SIG-M5 treated with dmso at 0.1 percent for 504 hours (cell line): ENCODE measurements around the gene TTC9B.
A peak's percentile ranks its signal among the peaks of the same experiment; 100 is the strongest.
"Not testable (repeated sequence)": the region's sequence is repeated elsewhere in the genome, so short reads cannot be mapped to it uniquely, and the experiment has no call there.

Experiments used
- DNase-seq: peaks from one replicate; lab custom pipeline; 2025; ENCODE audit not compliant: unreplicated experiment; lab: John Stamatoyannopoulos, UW

The TTC9B gene

DNA sequence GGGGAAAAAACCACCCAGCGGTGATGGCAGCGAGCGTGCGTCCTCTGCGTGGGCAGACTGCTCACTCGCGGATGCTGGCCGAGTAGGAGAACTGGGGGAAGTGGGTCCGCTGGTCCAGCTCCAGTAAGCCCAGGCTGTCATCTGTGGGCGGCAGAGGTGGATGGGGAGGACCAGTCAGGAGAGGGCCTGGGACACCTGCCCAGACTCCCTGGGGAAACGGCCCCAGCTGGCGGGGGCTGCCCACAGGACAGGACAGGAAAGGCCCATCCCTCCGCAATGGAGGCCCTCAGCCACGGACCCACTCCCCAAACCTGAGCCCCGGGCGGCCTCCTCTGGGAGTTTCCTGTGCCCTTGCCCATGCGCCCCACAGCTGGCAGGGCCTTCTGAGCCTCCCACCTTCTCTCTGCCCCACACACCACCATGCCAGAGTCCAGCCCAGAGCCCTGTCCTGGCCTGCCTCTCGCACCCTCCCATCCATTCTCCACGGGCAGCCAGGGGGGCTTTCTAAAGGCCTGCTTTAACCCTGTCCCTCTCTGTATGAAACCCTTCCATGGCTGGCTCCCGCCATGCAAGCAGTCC lies 15.7 kb upstream of the TTC9B start:
- no peak for DNase-seq

DNA sequence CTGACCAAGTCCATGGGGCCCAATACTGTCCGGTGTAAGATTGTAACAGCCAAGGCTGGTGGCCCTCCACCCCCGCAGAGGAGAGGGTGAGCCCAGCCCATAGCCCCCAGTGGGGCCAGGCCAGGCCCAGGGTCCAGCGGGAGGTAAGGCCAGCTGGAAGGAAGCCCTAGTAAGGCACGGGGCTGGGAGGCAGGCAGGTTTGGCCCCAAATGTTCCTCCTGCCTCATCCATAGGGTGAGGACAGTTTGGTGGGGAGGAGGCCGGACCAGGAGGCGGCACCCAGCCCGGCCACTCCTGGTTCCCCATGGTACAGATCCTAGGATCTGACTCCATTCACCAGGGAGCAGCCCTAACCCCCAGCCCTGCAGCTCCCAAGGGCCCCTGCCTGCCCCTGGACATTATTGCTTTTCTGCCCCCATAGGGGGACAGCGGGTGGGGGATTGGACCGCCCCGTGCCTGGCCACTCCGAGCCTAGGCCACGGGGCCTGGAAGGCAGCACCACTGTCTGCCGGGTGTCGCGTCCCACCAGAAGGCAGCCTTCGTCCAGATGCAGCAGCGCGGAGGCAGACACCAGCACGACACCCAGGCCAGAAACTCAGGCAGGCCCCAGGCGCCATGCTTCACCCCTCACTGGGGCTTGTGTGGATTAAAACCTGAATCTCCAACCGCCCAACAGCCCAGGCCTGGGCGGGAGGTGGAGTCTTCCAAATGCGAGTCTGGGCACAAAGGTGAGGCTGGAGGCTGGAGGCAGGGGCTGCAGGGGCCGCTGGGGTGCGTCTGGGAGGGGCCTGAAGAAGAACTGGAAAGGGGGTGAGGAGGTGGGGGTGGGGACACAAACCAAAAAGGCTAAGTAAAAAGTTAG lies 15.0 kb upstream of the TTC9B start:
- no peak for DNase-seq

DNA sequence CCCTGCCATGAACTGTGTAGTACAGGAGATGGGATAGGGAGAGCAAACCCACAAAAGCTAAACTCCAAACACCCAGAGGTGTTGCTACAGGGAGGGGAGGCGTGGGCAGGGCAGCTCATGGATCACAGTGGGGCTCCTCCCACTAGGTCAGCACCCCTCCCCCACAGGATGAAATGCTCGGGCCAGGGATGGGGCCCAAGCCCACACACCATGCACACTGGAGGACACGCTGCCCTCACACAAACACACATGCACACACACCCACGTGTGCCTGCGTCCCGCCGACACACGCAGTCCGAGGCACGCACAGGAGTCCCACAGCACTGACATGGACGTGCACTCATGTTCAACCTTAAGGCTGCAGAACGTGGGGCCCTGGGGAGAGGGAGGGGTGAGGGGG lies 14.3 kb upstream of the TTC9B start:
- DNase-seq: no peak

DNA sequence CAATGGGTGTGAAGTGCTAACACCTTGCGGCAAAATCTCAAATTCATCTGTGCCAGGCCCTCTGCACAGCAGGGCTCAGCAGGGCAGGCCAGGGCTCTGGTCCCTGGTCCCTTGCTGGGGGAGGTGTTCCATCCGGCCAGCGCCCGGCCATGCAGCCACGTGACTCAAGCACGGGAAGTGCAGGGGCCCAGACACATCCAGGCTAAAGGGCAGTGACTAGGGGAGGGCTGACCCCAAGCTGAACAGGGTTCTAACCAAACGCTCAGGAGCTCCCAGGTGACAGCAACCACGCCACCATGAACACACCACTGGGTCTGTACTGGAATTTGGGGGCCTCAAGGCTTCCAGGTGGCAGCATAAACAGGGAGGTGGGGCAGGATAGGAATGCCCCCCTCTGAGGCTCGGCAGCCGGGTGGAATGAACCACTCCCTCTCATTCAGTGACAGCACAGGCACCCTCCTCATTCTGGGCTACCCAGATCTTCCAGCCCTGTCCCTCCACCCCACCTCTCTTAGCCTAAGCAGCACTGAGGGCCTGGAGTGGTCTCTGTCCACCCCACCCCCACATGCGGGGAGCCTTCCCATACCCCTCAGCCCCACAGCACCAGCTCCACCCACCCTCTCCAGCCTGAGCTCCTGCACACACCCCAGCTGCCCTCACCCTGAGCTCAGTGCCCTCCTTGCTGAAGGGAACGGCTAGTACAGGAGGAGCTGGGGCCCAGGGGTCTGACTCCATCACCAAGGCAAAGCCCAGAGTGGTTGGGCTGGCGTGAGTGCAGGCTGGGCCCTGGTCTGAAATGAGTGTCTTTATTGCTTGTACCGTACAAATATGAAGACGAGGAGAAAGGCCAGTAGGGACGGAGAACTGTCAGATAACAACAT lies 13.6 kb upstream of the TTC9B start:
- no peak for DNase-seq

DNA sequence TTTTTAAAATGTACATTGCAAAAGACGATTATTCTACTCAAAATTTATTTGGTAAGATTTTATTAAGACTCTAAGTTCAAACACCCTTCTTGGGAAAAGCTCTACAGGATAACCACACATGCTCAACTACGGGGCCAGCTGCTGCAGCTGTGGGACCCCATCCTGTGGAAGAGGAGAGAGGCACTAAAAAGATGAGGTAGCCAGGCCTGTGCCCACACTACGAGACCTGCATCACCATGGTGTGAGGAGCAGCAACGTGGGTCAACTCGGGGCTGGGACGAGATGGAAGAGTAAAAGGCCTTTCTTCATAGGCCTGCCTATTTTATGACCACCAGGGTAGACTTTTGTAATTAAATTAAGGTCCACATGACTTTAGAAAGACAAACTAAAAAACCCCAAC lies 12.9 kb upstream of the TTC9B start:
- DNase-seq: no peak

DNA sequence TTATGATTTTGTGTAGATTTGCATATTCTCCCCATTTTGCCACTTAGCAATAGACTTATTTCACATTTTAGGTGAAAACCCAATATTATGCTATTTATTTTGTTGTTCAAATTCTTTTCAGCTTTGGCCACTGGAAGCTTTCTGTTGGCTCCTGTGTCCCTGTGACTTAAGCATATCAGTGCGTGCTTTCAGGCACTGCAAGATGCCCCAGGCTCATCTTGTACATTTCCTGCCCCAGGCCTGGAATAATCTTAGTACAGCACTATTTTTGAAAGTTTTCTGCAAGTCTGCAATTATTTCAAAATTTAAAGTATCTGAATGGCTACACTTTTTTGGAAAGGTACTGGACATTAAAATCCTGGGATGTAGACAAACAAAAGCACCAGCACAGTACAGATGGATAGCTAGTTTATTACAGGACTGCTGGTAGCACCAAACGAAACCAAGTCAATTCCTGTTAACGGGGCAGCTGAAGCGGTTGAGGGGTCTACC lies 11.8 kb upstream of the TTC9B start:
- no peak for DNase-seq

DNA sequence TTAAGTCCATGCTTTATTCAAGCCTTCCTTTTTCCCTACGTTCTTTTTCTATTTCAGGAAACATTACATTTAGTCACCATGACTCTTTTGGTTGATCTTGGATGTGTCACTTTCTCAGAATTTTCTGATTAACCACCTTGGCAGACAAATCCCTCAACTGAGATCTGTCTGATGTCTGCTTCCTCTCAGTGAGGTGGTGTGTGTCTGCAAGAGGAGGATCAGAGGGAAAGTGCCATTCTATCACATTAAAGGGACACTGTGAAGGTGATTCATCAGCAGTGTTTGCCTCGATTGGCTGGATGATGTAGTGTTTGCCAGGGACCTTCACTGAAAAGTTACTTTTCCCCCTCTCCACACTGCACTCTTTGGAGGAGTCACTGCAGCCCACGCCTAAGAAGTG lies 11.3 kb upstream of the TTC9B start:
- no peak for DNase-seq

DNA sequence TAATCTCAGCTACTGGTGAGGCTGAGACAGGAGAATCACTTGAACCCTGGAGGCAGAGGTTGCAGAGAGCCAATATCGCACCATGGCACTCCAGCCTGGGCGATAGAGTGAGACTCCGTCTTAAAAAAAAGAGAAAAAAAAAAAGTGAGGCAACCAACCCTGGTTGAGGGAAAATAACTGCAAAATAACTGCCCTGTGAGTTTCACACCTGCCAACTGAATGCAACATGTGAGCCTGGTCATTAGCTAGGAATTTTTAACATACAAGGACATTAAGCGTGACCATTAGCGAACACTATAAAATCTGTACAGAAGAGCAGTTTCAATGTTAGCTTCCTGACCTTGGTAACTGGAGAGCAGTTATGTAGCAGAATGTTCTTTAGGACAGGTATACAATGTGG lies 10.7 kb upstream of the TTC9B start:
- no peak for DNase-seq

DNA sequence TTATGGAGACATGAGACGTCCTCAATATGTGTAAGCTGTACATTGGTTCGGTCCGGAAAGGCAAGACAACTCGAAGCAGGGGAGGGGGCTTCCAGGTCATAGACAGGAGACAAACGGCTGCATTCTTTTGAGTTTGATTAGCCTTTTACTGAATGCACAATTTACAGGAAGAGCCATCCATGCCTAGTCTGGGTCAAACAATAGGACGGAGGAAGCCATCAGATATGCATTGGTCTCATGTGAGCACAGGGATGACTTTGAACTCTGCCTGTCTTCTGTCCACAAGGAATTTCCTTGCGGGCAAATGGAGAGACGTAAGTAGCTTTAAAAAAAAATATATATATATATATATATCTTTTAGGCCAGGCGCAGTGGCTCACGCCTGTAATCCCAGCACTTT lies 10.2 kb upstream of the TTC9B start:
- DNase-seq: no peak

DNA sequence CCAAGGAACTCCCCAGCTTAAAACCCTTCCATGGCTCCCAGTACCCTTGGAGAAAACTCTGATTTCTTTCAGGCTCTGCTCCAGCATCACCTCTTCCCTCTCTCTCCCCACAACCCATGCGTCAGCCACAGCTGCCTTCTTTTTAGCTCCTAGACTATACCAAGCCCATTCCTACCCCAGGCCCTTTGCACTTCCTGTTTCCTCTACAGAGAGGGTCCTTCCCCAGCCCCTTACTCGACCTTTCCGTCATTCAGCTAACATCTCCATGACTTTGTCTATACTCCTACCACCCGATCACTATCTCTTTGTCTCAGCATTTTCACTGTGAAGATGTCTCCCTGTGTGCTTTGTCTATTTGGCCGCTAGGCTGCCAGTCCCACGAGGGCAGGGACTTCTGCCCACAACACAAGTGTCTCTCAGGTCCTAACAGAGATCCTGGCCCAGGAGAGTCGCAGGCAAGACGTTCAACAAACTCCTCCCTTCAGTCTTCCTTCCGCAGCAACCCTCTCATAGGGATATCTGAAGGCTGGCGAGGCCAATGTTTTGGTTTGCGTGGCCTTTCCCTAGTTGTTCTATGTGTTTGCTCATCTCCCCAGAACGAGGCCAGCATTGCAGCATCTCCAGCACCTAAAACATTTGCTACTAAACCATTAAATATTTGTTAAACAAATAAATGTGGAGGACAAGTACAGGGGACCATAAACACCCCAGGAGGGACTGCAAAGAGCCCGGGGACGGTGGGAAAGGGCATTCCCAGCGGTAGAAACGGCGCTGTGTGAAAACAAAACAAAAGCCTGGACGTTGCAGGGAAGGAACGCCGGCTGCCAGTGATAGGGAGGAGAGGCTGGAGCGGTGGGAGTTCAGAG lies 7.5 kb upstream of the TTC9B start:
- DNase-seq: no peak

DNA sequence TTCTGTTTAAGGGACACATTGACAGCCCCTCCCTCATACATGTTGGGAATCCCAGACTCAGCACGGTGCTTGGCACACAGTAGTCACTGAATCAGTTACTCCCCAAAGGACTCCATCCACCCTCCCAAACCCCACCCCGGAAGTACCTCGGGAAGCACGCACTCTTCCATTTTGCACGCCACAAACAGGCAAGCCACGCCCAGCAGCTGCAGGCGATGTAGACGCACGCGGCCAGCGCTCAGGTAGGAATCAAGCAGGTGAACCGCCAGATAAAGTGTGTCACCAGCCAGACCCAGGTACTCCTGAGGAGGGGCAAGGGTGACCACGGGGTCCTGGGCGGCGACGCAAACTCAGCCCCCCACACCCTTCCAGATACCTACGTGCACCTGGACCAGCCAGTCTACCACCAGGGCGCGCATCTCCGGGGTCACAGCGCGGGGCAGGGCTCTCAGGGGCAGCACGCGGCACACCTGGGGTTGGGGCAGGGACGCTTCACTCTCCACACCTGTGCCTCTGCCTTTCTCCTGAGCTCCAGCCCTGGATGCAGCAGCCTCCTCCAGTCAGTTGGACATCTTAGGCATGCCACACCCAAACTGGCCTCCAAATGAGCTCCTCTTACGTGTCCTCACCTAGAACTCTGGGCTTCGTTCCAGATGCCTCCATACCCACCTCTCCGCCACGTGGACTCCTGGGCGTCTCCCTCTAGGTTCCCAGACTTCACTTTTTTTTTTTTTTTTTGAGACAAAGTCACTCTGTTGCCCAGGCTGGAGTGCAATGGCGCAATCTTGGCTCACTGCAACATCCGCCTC lies 6.4 kb upstream of the TTC9B start:
- DNase-seq: peak; percentile 3

DNA sequence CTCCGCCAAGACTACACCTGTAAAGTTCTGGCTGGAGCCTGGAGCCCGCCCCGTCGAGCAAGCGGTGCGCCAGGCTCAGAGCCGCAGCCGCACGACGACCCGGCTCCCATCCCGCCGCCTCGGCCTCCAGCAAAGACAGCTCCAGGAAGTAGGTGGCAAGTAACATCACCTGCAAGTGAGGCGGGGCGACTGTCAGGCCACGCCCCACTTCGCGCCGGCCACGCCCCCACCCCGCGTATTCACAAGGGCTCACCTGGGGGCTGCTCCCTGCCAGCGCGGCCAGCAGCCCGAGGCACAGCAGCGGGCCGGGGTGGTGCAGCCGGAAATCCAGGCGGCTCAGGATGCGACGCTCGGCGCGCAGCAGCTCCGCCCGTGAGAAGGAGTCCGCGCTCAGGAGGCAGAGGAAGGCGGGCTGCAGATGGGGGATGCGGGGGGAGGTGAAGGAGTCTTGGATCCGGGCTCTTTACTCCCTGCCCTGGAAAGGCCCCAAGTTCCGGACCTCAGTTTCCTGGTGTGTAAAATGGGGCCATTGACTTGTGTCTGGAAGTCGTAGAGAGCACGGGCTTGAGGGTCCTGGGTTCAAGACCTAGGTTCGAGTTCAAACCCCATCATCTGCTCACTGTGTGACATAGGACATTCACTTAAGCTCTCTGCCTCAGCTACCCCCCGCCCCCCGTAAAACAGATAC lies 5.1 kb upstream of the TTC9B start:
- no peak for DNase-seq

DNA sequence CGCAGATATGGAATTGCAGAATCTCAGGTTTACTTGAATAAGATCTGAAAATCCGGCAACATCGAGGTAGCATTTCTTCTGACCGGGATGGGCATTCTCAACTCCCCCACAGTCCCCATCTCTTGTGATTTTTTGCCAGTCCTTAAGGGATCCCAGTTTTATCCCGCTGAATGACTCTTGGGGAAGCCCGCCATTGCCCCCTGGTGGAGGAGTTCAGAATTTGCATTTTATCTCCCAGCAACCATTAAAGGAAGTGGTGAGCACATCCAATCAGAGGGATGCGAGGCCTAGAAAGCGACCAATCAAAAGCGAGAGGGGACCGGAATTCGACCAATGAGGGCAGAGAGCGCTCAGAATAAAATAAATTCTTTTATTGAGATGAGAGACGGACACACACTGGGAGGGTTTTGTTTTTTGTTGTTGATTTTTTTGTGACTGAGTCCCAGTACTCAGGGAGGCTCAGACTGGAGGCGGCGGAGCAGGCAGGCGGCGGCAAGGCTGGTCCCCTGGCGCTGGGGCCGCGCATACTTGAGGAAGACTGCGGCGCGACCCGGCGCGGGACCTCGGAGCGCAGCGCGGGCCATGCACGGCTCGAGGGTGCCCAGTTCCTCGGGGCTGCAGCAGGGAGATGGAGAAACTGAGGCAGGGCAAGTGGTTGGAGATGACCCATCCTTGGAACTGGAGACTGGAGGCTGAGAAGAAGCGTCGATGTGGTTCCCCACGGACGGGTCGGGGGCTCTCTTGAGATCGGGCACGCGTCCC lies 3.9 kb upstream of the TTC9B start:
- DNase-seq: peak; percentile 62

DNA sequence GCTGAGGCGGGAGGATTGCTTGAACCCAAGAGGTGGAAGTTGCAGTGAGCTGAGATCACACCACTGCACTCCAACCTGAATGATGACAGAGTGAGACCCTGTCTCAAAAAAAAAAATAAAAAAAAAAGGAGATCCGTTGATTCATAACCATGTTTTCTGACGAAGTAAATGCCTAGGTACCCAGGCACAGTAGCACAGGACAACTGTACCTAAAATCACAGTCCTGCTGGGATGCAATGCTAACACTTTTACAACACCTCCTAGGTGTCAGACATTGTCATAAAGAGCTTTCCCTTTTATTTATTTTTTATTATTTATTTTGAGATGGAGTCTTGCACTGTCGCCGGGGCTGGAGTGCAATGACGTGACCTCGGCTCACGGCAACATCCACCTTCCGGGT lies 2.5 kb upstream of the TTC9B start:
- DNase-seq: no peak

DNA sequence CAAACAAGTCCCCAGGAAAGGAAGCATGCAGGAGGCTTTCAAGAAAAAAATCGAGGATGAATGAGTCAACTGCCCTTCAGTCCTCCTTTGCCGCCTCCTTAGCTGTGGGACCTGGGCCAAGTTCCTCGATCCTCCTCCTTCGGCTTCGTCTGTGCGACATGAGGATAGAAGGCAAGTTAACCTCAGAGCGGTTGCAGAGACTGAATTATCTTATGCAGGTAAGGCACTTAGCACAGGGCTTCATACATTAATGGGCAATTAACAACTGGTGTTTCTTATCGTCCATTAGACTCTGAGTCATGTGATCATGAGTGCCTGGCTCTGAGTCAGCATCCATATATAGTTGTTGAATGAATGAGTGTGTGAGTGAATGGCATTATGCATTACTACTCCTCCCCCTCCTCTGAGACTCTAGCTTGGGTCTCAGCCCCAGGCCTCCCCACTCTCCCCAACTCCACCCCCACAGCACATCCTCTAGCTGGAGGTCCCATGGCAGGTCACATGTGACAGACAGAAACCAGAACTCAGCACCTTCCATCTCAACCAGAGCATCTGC lies 1.6 kb upstream of the TTC9B start:
- DNase-seq: no peak

DNA sequence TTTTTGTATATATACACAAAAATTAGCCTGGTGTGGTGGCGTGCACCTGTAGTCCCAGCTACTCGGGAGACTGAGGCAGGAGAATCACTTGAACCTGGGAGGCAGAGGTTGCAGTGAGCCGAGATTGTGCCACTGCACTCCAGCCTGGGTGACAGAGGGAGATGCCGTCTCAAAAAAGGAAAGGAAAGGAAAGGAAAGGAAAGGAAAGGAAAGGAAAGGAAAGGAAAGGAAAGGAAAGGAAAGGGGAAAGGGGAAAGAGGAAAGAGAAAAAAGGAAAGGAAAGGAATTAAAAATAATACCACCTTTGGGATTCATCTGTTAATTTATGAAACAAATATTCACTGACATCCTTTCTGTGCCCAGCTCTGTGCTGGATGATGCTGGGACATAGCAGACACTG lies 845 bp upstream of the TTC9B start:
- not testable (repeated sequence) for DNase-seq

DNA sequence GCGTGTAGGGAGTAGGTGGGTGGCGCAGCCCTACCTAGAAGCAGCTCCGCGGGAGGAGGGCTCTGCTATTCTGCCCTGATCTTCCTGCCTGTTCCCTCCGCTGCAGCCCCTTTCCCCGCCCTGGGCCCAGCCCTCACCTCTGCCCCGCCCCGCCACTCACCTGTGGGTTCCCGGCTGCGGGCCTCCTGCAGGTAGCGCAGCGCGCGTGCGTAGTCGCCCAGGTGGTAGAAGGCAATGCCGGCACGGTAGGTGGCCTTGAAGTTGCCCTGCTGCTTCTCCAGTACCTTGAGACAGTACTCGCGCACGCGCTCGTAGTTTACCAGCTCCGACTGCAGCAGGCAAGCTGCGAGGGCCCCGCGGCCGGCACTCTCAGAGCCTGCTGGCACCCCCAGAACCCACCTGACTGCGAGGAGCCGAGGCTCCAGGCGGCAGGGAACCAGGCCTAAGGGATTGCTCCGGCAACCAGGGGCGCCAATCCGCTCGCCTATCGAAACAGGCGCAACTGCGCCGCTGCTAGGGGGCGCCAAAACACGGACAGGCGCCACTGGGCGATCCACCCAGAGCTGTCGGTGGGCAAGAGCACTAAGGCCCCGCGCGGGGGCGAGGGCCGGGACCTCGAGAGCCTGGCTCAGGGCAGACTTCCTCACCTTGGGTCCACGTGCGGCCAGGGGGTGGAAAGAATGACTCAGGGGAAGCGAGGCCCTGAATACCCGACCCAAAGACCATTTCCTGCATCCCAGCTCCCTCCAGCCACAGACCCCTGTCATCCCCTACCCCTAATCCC lies 965 bp downstream of the TTC9B start:
- no peak for DNase-seq

DNA sequence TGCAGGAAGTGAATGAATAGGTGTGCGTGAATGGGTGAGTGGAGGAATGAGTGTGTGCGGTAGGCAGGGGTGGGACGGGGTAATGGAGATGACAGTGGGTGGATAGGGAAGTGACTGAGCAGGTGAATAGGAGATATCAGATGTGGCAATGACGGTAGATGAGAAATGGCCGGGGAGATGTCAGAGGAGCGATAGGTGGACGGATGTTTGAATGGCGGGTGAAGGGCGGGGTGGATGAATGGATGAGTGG lies 1.5 kb downstream of the TTC9B start:
- DNase-seq: no peak
